ENCODE results near the gene ITPKB. TPM values are rescaled to one million over a fixed set of nuclear protein-coding genes. Genes with fewer than 3 reads are reported as not detected.
"Not testable (repeated sequence)": the region's sequence is repeated elsewhere in the genome, so short reads cannot be mapped to it uniquely, and the experiment has no call there.

Gene ITPKB
- total RNA-seq, 5 donors from 2014 or later (not counting 1 experiment from before 2014, with no cell fraction given), result 153 to 351 (median 179) TPM

DNA sequence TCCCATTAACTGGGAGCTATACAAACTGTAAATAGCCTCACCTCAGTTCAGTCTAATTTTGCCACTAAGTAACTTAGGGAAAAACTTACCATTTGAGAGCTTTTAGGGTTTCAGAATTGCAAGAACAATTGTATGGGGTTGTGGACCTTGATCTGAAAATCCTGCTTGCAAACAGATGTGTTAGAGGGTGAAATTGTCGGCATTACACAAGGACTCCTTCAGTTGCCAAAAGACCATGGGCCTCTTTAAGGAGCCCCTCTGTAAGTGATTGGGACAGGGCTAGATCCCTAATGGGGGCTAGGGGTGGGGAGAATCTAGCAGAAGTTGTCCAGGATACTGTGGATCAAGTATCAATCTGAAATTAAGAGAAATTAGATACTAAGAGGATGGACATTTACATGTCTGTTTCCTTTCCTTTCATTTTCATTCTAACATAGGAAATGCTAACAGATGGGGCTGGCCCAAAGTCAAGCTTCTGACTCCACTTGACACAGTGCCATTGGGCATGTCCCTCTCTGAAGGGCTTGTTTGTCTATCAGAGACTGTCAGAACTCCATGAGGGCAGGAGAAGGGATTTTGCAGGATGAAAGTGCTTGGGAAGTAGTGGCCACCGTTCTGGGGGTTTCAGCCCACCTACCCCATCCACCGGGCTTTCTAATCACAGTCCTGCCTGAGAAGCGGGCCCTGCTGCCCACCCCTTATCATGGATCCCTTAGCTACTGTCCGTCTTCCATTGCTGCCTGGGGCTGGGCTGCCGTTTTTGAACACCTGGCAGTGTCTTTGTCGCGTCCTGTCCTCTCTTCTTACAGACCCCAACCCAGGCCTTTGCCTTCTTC lies 135.8 kb downstream of the ITPKB start:
- Histone ChIP-seq H3K4me1 (ENCODE audit: control insufficient read depth in 1 of 2, extremely low read depth in 1 of 2, insufficient read depth in 2 of 2, low read length in 2 of 2) (no peaks in the 10 kb centered on the region), H3K36me3 (ENCODE audit: control insufficient read depth in 2 of 2, extremely low read depth in 1 of 2, insufficient read depth in 1 of 2, low read length in 1 of 2) (no peaks in the 10 kb centered on the region), H3K4me3 (ENCODE audit: control insufficient read depth in 1 of 2, extremely low read depth in 1 of 2, low read length in 1 of 2) (no peak overlapping the region), H3K27ac (ENCODE audit: low read length) (no peak overlapping the region), H3K9me3 (no peaks in the 10 kb centered on the region), H3K27me3 (replicated peaks in 1 of 2; ENCODE audit: control insufficient read depth in 2 of 2, extremely low read depth in 1 of 2, insufficient read depth in 2 of 2, low read length in 1 of 2) (peaks cover 0 to 16% of the 10 kb centered on the region in 2 experiments)
- Mint-ChIP-seq H3K9me3 (no peaks in the 10 kb centered on the region), H3K4me3 (no peak overlapping the region), H3K27ac (no peak overlapping the region), H3K4me1 (no peaks in the 10 kb centered on the region), H3K27me3 (peaks cover 0 to 2% of the 10 kb centered on the region in 2 donors), H3K36me3 (no peaks in the 10 kb centered on the region)
- DNase-seq (no peak), ATAC-seq (replicated peaks in 1 of 4) (no peak)
- WGBS (ENCODE audit: insufficient coverage), result 75% methylated on average over 7 of the region's 8 CpGs
- POLR2A ChIA-PET, result no interaction called here
- CTCF ChIA-PET, result no interaction called here

DNA sequence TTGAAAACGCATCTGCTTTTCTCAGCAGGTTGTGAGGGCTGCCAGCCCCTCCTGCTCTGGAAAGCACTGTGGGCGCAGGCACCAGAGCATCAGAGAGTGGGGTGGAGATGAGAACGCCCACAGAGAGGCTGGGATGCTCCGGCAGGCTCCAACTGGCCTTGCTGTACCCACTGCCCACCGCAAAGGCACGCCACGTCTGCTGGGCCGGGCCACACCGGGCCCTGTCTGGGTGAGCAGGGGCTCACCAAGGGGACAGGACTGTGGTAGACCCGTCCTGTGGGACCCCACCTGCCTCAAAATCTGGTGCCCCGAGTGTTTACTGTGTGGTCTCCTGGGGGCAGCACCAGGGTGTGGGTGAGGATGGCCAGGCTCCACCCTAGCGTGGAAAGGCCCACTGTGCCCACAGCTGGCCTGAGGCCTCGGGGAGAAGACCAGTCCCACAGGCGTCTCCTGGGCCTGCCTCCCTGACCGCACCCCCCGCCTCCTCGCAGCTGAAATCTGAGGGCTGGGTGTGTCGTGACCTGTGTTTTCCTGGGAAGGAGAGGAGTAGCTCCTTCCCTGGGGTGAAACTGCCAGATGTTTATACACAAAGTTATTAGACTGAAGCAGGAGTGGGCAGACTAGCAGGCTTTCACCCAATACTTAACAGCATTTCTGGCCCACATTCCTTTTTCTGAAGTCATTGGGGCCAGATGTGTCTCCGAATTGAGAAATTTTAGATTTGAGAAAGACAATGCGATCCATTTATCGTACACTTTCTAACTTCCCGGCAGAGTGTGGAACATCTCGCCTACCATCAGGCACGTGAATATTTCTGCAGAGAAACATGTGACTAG lies 136.7 kb downstream of the ITPKB start:
- Histone ChIP-seq H3K9me3 (no peaks in the 10 kb centered on the region), H3K27ac (ENCODE audit: low read length) (no peak overlapping the region), H3K27me3 (replicated peaks in 1 of 2; ENCODE audit: control insufficient read depth in 2 of 2, extremely low read depth in 1 of 2, insufficient read depth in 2 of 2, low read length in 1 of 2) (peaks cover 0 to 24% of the 10 kb centered on the region in 2 experiments), H3K36me3 (ENCODE audit: control insufficient read depth in 2 of 2, extremely low read depth in 1 of 2, insufficient read depth in 1 of 2, low read length in 1 of 2) (no peaks in the 10 kb centered on the region), H3K4me3 (ENCODE audit: control insufficient read depth in 1 of 2, extremely low read depth in 1 of 2, low read length in 1 of 2) (no peak overlapping the region), H3K4me1 (ENCODE audit: control insufficient read depth in 1 of 2, extremely low read depth in 1 of 2, insufficient read depth in 2 of 2, low read length in 2 of 2) (no peaks in the 10 kb centered on the region)
- no peaks in the 10 kb centered on the region for H3K36me3 Mint-ChIP-seq
- CTCF ChIA-PET, result no interaction called here
- WGBS (ENCODE audit: insufficient coverage), result 87% methylated on average over 18 of the region's 24 CpGs
- DNase-seq, result no peak
- H3K27me3 Mint-ChIP-seq, result peaks cover 0 to 3% of the 10 kb centered on the region in 2 donors
- H3K27ac Mint-ChIP-seq, result no peak overlapping the region
- POLR2A ChIA-PET, result no interaction called here
- no peaks in the 10 kb centered on the region for H3K9me3 Mint-ChIP-seq
- no peak overlapping the region for H3K4me3 Mint-ChIP-seq
- no peaks in the 10 kb centered on the region for H3K4me1 Mint-ChIP-seq
- ATAC-seq (replicated peaks in 1 of 4), result no peak

DNA sequence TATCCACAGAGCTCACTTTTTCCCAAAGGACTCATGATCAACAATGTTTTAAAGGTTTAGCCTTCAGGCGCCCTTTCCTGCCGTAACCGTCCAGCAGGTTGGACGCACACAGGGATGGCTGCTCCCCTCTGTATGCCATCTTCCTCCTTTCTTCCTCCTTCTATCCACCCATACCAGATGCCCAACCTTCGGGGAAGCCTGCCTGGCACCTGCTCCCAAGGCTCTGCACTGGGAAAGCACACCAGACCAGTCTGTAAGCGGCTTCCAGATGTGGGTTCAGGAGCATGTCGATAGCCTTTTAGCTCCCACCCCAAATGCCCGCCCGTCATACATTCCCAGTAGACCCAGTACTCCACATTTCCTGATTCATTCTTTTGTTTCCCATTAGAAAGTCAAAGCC lies 137.6 kb downstream of the ITPKB start:
- Mint-ChIP-seq H3K4me1 (no peaks in the 10 kb centered on the region), H3K4me3 (no peak overlapping the region), H3K36me3 (no peaks in the 10 kb centered on the region), H3K27ac (no peak overlapping the region), H3K9me3 (no peaks in the 10 kb centered on the region), H3K27me3 (peaks cover 0 to 3% of the 10 kb centered on the region in 2 donors)
- no peaks in the 10 kb centered on the region for H3K4me1 ChIP-seq (ENCODE audit: control insufficient read depth in 1 of 2, extremely low read depth in 1 of 2, insufficient read depth in 2 of 2, low read length in 2 of 2)
- WGBS (ENCODE audit: insufficient coverage), result 87% methylated on average over 5 of the region's 9 CpGs
- H3K27ac ChIP-seq (ENCODE audit: low read length), result no peak overlapping the region
- H3K9me3 ChIP-seq, result no peaks in the 10 kb centered on the region
- POLR2A ChIA-PET, result no interaction called here
- ATAC-seq (replicated peaks in 1 of 4), result no peak
- CTCF ChIA-PET, result no interaction called here
- no peaks in the 10 kb centered on the region for H3K36me3 ChIP-seq (ENCODE audit: control insufficient read depth in 2 of 2, extremely low read depth in 1 of 2, insufficient read depth in 1 of 2, low read length in 1 of 2)
- H3K4me3 ChIP-seq (ENCODE audit: control insufficient read depth in 1 of 2, extremely low read depth in 1 of 2, low read length in 1 of 2), result no peak overlapping the region
- no peak for DNase-seq
- H3K27me3 ChIP-seq (replicated peaks in 1 of 2; ENCODE audit: control insufficient read depth in 2 of 2, extremely low read depth in 1 of 2, insufficient read depth in 2 of 2, low read length in 1 of 2), result peaks cover 0 to 29% of the 10 kb centered on the region in 2 experiments

DNA sequence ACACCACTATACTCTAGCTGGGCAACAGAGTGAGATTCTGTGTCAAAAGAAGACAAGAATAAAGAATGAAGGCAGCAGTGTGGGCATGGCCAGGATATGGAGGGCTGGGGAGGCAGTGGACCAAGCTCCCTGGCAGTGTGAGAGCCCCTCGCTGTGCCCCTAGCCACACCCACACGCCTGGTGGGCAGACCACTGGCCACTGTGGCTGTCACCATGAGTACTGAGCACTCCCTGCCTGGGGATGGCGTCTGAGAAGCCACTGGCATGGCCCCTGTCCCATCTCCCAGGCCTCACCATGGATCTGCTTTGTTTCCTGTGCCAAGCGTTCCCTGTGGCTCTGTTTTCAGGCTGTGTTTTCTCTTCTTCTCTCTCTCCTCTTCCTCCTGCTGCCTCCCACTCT lies 138.8 kb downstream of the ITPKB start:
- Histone ChIP-seq H3K4me3 (ENCODE audit: control insufficient read depth in 1 of 2, extremely low read depth in 1 of 2, low read length in 1 of 2) (no peak overlapping the region), H3K4me1 (ENCODE audit: control insufficient read depth in 1 of 2, extremely low read depth in 1 of 2, insufficient read depth in 2 of 2, low read length in 2 of 2) (no peaks in the 10 kb centered on the region), H3K27me3 (replicated peaks in 1 of 2; ENCODE audit: control insufficient read depth in 2 of 2, extremely low read depth in 1 of 2, insufficient read depth in 2 of 2, low read length in 1 of 2) (peaks cover 0 to 26% of the 10 kb centered on the region in 2 experiments), H3K27ac (ENCODE audit: low read length) (no peak overlapping the region), H3K9me3 (no peaks in the 10 kb centered on the region), H3K36me3 (ENCODE audit: control insufficient read depth in 2 of 2, extremely low read depth in 1 of 2, insufficient read depth in 1 of 2, low read length in 1 of 2) (no peaks in the 10 kb centered on the region)
- no peaks in the 10 kb centered on the region for H3K4me1 Mint-ChIP-seq
- H3K27me3 Mint-ChIP-seq, result peaks cover 0 to 1% of the 10 kb centered on the region in 2 donors
- ATAC-seq (replicated peaks in 1 of 4) (no peak), DNase-seq (no peak)
- CTCF ChIA-PET, result no interaction called here
- no peaks in the 10 kb centered on the region for H3K36me3 Mint-ChIP-seq
- no peak overlapping the region for H3K4me3 Mint-ChIP-seq
- WGBS (ENCODE audit: insufficient coverage), result 56% methylated on average over 4 of the region's 4 CpGs
- POLR2A ChIA-PET, result no interaction called here
- no peaks in the 10 kb centered on the region for H3K9me3 Mint-ChIP-seq
- no peak overlapping the region for H3K27ac Mint-ChIP-seq

DNA sequence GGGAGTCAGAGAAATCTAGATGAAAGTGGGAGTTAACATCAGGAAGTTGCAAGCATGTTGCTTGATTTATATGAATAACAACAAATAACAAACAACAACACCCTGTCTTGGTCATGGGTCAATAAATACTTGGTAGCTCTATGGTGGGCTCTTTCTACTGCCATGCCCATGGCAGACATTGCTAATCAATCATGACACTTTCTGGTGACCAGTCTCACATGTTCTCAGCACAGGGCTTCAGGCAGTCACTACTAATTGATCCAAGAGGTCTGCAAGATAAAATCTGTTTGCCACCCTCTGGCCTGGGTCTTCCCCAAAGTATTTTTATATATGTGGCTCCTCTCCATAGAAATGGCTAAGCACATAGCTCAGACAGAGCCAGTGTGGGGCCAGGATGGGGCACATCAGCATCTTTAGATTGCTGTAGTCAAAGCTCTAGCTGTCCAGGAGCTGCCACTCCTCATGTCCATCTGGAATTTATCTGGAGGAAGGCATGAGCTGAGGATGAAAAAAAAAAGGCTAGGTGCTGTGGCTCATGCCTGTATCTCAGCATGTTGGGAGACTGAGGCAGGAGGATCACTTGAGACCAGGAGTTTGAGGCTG lies 139.3 kb downstream of the ITPKB start:
- Histone ChIP-seq H3K4me3 (ENCODE audit: control insufficient read depth in 1 of 2, extremely low read depth in 1 of 2, low read length in 1 of 2) (no peak overlapping the region), H3K27me3 (replicated peaks in 1 of 2; ENCODE audit: control insufficient read depth in 2 of 2, extremely low read depth in 1 of 2, insufficient read depth in 2 of 2, low read length in 1 of 2) (peaks cover 0 to 26% of the 10 kb centered on the region in 2 experiments), H3K4me1 (ENCODE audit: control insufficient read depth in 1 of 2, extremely low read depth in 1 of 2, insufficient read depth in 2 of 2, low read length in 2 of 2) (no peaks in the 10 kb centered on the region), H3K36me3 (ENCODE audit: control insufficient read depth in 2 of 2, extremely low read depth in 1 of 2, insufficient read depth in 1 of 2, low read length in 1 of 2) (no peaks in the 10 kb centered on the region), H3K27ac (ENCODE audit: low read length) (no peak overlapping the region), H3K9me3 (no peaks in the 10 kb centered on the region)
- no peak overlapping the region for H3K4me3 Mint-ChIP-seq
- H3K36me3 Mint-ChIP-seq, result no peaks in the 10 kb centered on the region
- H3K27me3 Mint-ChIP-seq, result peaks cover 0 to 1% of the 10 kb centered on the region in 2 donors
- no peaks in the 10 kb centered on the region for H3K9me3 Mint-ChIP-seq
- H3K27ac Mint-ChIP-seq, result no peak overlapping the region
- ChIA-PET CTCF (no interaction called here), POLR2A (interaction anchor here in 1 of 2 donors (0.7 kb wide), 1 partner anchor 1607 kb away, joined by 3 read pairs; no protein-coding TSS in a partner anchor)
- ATAC-seq (replicated peaks in 1 of 4) (no peak), DNase-seq (no peak)
- H3K4me1 Mint-ChIP-seq, result no peaks in the 10 kb centered on the region

DNA sequence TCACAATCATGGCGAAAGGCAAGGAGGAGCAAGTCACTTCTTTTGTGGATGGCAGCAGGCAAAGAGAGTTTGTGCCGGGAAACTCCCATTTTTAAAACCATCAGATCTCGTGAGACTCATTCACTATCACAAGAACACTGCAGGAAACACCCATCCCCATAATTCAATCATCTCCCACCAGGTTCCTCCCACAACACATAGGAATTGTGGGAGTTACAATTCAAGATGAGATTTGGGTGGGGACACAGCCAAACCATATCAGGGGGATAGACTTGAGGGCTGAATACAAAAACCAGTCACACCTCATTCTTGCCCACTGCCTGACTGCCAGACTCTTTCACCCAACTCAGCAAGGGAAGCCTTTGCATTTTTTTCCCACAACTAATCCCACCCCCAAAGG lies 140.1 kb downstream of the ITPKB start:
- WGBS (ENCODE audit: insufficient coverage), result 80% methylated on average over 2 of the region's 3 CpGs
- H3K36me3 Mint-ChIP-seq, POLR2A ChIA-PET: not testable (repeated sequence)

More for the DNA sequence above, 140.1 kb downstream of the ITPKB start:
- H3K36me3 ChIP-seq (ENCODE audit: control insufficient read depth in 2 of 2, extremely low read depth in 1 of 2, insufficient read depth in 1 of 2, low read length in 1 of 2); DNase-seq; H3K4me1 ChIP-seq (ENCODE audit: control insufficient read depth in 1 of 2, extremely low read depth in 1 of 2, insufficient read depth in 2 of 2, low read length in 2 of 2); H3K9me3 Mint-ChIP-seq; H3K27ac Mint-ChIP-seq; H3K9me3 ChIP-seq; H3K4me3 Mint-ChIP-seq; H3K27ac ChIP-seq (ENCODE audit: low read length); H3K27me3 Mint-ChIP-seq; ATAC-seq (replicated peaks in 1 of 4); H3K4me1 Mint-ChIP-seq; H3K4me3 ChIP-seq (ENCODE audit: control insufficient read depth in 1 of 2, extremely low read depth in 1 of 2, low read length in 1 of 2); CTCF ChIA-PET: not testable (repeated sequence)
- peaks cover 0 to 23% of the 10 kb centered on the region in 2 experiments for H3K27me3 ChIP-seq (replicated peaks in 1 of 2; ENCODE audit: control insufficient read depth in 2 of 2, extremely low read depth in 1 of 2, insufficient read depth in 2 of 2, low read length in 1 of 2)

All from T-cell (primary cell).